ENCODE data around the gene PKN1. TPM values are rescaled to one million over a fixed set of nuclear protein-coding genes. Genes with fewer than 3 reads are reported as not detected.

The PKN1 gene
- total and polyA plus RNA-seq, 2 donors (not counting 1 experiment from before 2014, with no cell fraction given) = 114 to 171 TPM

GRCh38 chr19:14519245-14519859 lies 86.2 kb downstream of the PKN1 start:
- ATAC-seq (ENCODE audit: low read depth) (no peak), DNase-seq (no peak)
- Mint-ChIP-seq H3K9me3 (ENCODE audit: insufficient read depth) (no peaks in the 10 kb centered on the region), H3K4me1 (peaks cover 58% of the 10 kb centered on the region), H3K4me3 (peak overlapping the region; percentile 73), H3K27me3 (no peaks in the 10 kb centered on the region), H3K27ac (peak overlapping the region; percentile 85)
- intact Hi-C loops (cut with micrococcal nuclease) = no loop called here
- WGBS (ENCODE audit: insufficient coverage) = 100% methylated on average over 11 of the region's 22 CpGs
- H3K79me2 ChIP-seq (ENCODE audit: control insufficient read depth, insufficient read depth, low read length) = peaks cover 21% of the 10 kb centered on the region
- H3K4me2 ChIP-seq (replicated peaks; ENCODE audit: low read depth, low read length, poor library complexity, severe bottlenecking) = peak overlapping the region; percentile 93
- POLR2A ChIA-PET = interaction anchor here (0.6 kb wide), 1 partner anchor 62 kb away, joined by 3 read pairs; no protein-coding TSS in a partner anchor
- peaks cover 0 to 19% of the 10 kb centered on the region in 2 experiments for H3K36me3 ChIP-seq (replicated peaks in 1 of 2; ENCODE audit: control extremely low read depth in 1 of 2, control insufficient read depth in 1 of 2, extremely low read depth in 1 of 2, insufficient read depth in 2 of 2, low read length in 1 of 2)
- peak overlapping the region in 3 of 5 experiments; percentile 48 to 60 (median 57) for H3K4me3 ChIP-seq (ENCODE audit: control extremely low read depth in 1 of 5, extremely low read depth in 1 of 5, insufficient read depth in 1 of 5, low read depth in 2 of 5, low read length in 4 of 5)
- H3K27ac ChIP-seq (ENCODE audit: low read length in 2 of 2) = peak overlapping the region; percentile 85 to 93
- H3K9ac ChIP-seq (ENCODE audit: low read length) = peak overlapping the region; percentile 56
- no peak for TF ChIP-seq EZH2 (IDR thresholded peaks at IDR 0.05; ENCODE audit: borderline replicate concordance, insufficient read depth, low read depth, low read length, poor library complexity, severe bottlenecking)
- TF ChIP-seq, protein P1, sequence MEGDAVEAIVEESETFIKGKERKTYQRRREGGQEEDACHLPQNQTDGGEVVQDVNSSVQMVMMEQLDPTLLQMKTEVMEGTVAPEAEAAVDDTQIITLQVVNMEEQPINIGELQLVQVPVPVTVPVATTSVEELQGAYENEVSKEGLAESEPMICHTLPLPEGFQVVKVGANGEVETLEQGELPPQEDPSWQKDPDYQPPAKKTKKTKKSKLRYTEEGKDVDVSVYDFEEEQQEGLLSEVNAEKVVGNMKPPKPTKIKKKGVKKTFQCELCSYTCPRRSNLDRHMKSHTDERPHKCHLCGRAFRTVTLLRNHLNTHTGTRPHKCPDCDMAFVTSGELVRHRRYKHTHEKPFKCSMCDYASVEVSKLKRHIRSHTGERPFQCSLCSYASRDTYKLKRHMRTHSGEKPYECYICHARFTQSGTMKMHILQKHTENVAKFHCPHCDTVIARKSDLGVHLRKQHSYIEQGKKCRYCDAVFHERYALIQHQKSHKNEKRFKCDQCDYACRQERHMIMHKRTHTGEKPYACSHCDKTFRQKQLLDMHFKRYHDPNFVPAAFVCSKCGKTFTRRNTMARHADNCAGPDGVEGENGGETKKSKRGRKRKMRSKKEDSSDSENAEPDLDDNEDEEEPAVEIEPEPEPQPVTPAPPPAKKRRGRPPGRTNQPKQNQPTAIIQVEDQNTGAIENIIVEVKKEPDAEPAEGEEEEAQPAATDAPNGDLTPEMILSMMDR (IDR thresholded peaks at IDR 0.05) = no peak
- peak overlapping the region; percentile 76 for H2AFZ ChIP-seq (ENCODE audit: insufficient read depth, low read depth, low read length, poor library complexity, severe bottlenecking)
- H3K27me3 ChIP-seq (replicated peaks in 1 of 4; ENCODE audit: control extremely low read depth in 1 of 4, control insufficient read depth in 3 of 4, insufficient read depth in 4 of 4, low read length in 3 of 4) = no peaks in the 10 kb centered on the region
- no peaks in the 10 kb centered on the region for H3K9me3 ChIP-seq (ENCODE audit: control extremely low read depth in 1 of 3, control insufficient read depth in 2 of 3, insufficient read depth in 1 of 3, low read length in 2 of 3)
- peaks cover 37% of the 10 kb centered on the region for H4K20me1 ChIP-seq (ENCODE audit: control insufficient read depth, insufficient read depth, low read length, poor library complexity, severe bottlenecking)
- CTCF ChIA-PET = no interaction called here
- peaks cover 56 to 60% of the 10 kb centered on the region in 2 donors for H3K4me1 ChIP-seq (ENCODE audit: control insufficient read depth in 2 of 2, insufficient read depth in 2 of 2, low read length in 2 of 2)

DNA sequence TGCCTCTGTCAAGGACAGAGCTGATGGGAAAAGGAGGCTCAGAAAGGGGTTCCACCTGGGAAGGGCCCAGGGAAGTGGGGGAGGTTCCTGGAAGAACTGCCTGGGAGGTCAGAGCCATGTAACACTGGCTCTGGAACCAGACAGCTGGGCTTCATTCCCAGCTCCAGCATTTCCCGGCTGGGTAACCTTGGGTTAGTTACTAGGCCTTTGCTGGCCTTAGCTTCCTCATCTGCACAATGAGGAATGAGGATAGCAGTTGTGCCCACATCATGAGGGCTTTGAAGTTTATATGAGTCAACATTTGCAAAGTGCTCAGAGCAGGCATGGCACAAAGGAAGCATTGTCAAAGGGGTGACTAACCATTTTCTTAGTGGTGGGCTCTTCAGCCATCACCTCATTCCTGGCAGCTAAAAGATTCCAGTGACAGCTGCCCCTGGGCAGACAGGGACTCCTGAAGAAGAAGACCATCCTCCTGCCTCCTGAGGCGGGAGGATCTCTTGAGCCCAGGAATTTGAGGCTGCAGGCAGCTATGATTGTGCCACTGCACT lies 86.8 kb downstream of the PKN1 start:
- CTCF ChIA-PET = interaction anchor here (2.4 kb wide), 1 partner anchor 36 kb away, joined by 7 read pairs; no protein-coding TSS in a partner anchor
- Histone ChIP-seq H3K27ac (ENCODE audit: low read length in 2 of 2) (peak overlapping the region in 1 of 2 donors; percentile 93), H3K9me3 (ENCODE audit: control extremely low read depth in 1 of 3, control insufficient read depth in 2 of 3, insufficient read depth in 1 of 3, low read length in 2 of 3) (no peaks in the 10 kb centered on the region), H3K36me3 (replicated peaks in 1 of 2; ENCODE audit: control extremely low read depth in 1 of 2, control insufficient read depth in 1 of 2, extremely low read depth in 1 of 2, insufficient read depth in 2 of 2, low read length in 1 of 2) (peaks cover 0 to 13% of the 10 kb centered on the region in 2 experiments), H3K4me1 (ENCODE audit: control insufficient read depth in 2 of 2, insufficient read depth in 2 of 2, low read length in 2 of 2) (peaks cover 50 to 55% of the 10 kb centered on the region in 2 donors), H2AFZ (ENCODE audit: insufficient read depth, low read depth, low read length, poor library complexity, severe bottlenecking) (no peak overlapping the region), H4K20me1 (ENCODE audit: control insufficient read depth, insufficient read depth, low read length, poor library complexity, severe bottlenecking) (peaks cover 31% of the 10 kb centered on the region), H3K79me2 (ENCODE audit: control insufficient read depth, insufficient read depth, low read length) (peaks cover 21% of the 10 kb centered on the region), H3K4me3 (ENCODE audit: control extremely low read depth in 1 of 5, extremely low read depth in 1 of 5, insufficient read depth in 1 of 5, low read depth in 2 of 5, low read length in 4 of 5) (no peak overlapping the region), H3K27me3 (replicated peaks in 1 of 4; ENCODE audit: control extremely low read depth in 1 of 4, control insufficient read depth in 3 of 4, insufficient read depth in 4 of 4, low read length in 3 of 4) (no peaks in the 10 kb centered on the region), H3K4me2 (replicated peaks; ENCODE audit: low read depth, low read length, poor library complexity, severe bottlenecking) (no peak overlapping the region), H3K9ac (ENCODE audit: low read length) (no peak overlapping the region)
- intact Hi-C loops (cut with micrococcal nuclease) = no loop called here
- POLR2A ChIA-PET = no interaction called here
- Mint-ChIP-seq H3K27ac (peak overlapping the region; percentile 85), H3K4me3 (peak overlapping the region; percentile 73), H3K4me1 (peaks cover 53% of the 10 kb centered on the region), H3K9me3 (ENCODE audit: insufficient read depth) (no peaks in the 10 kb centered on the region), H3K27me3 (no peaks in the 10 kb centered on the region)
- no peak for TF ChIP-seq EZH2 (IDR thresholded peaks at IDR 0.05; ENCODE audit: borderline replicate concordance, insufficient read depth, low read depth, low read length, poor library complexity, severe bottlenecking)
- TF ChIP-seq, protein P1 (IDR thresholded peaks at IDR 0.05) = no peak
- DNase-seq (no peak), ATAC-seq (ENCODE audit: low read depth) (no peak)
- 100% methylated on average over 2 of the region's 2 CpGs for WGBS (ENCODE audit: insufficient coverage)

All from B cell (primary cell).